H1 (cell line): ENCODE measurements around the gene CCDC12. TPM values are rescaled to one million over a fixed set of nuclear protein-coding genes. Genes with fewer than 3 reads are reported as not detected.
A peak's percentile ranks its signal among the peaks of the same experiment; 100 is the strongest.

ENCODE experiments used
- CTCF ChIA-PET: fragments of 300-600 bp; sonication (Branson Sonifier 250); formaldehyde crosslinking; loops from one replicate; lab custom pipeline; 2021; ENCODE audit not compliant: partially characterized antibody; lab: Charles Lee
- POLR2A ChIA-PET: fragments of 300-600 bp; sonication (Branson Sonifier 250); formaldehyde crosslinking; loops from one replicate; lab custom pipeline; 2021; ENCODE audit warnings: inconsistent platforms; ENCODE audit not compliant: partially characterized antibody; lab: Charles Lee
- DNase-seq, 2 experiments: peaks; one replicate each; pipeline versions ENCODE4 v3.0.0 to v3.0.0-alpha.2; 2010 to 2022; ENCODE audit warnings: low spot score in 2 of 2, low read depth in 1 of 2, mixed read lengths in 1 of 2
- FAIRE-seq: peaks from 2 replicates; lab custom pipeline; 2011; peaks lifted over from hg19 to GRCh38; lab: Jason Lieb, UNC
- H2AFZ ChIP-seq: 2 replicates; pipeline ENCODE4 v1.8.1; 2012; ENCODE audit warnings: low read length, inconsistent platforms
- H2AK5ac ChIP-seq: 2 replicates; pipeline ENCODE4 v1.6.1; 2013; ENCODE audit warnings: low read depth, low read length
- H2BK120ac ChIP-seq: replicated peaks from 2 replicates; pipeline ENCODE3; 2013; ENCODE audit warnings: low read depth, low read length, inconsistent platforms
- H2BK12ac ChIP-seq: 2 replicates; pipeline ENCODE4 v1.6.1; 2013; ENCODE audit warnings: low read depth, low read length
- H2BK15ac ChIP-seq: 2 replicates; pipeline ENCODE4 v1.6.1; 2013; ENCODE audit warnings: low read length
- H2BK20ac ChIP-seq: 2 replicates; pipeline ENCODE4 v1.6.1; 2013; ENCODE audit warnings: low read length
- H2BK5ac ChIP-seq: 2 replicates; pipeline ENCODE4 v1.6.1; 2013; ENCODE audit warnings: low read depth, low read length
- H3K14ac ChIP-seq: 2 replicates; pipeline ENCODE4 v1.6.1; 2013; ENCODE audit warnings: inconsistent platforms; ENCODE audit not compliant: insufficient read length
- H3K18ac ChIP-seq: 2 replicates; pipeline ENCODE4 v1.6.1; 2013; ENCODE audit warnings: low read length; ENCODE audit errors: extremely low read depth
- H3K23ac ChIP-seq: 2 replicates; pipeline ENCODE4 v1.6.1; 2013; ENCODE audit warnings: inconsistent platforms; ENCODE audit not compliant: insufficient read length
- H3K23me2 ChIP-seq: 2 replicates; pipeline ENCODE4 v1.6.1; 2013; ENCODE audit warnings: low read depth, low read length
- H3K27ac ChIP-seq: 2 replicates; pipeline ENCODE4 v1.6.1; 2011; ENCODE audit warnings: low read depth, low read length, inconsistent platforms
- H3K27me3 ChIP-seq, 4 experiments: replicated peaks in 1 of 4; 1 replicate in 1 of 4; 2 replicates in 3 of 4; pipeline versions ENCODE4 v1.6.1 to v1.8.1; 2011 to 2013; ENCODE audit warnings: low read length in 3 of 4, mild to moderate bottlenecking in 3 of 4, inconsistent platforms in 2 of 4, mixed read lengths in 2 of 4, moderate library complexity in 1 of 4; ENCODE audit not compliant: control insufficient read depth in 3 of 4, insufficient read depth in 3 of 4; ENCODE audit errors: extremely low read depth in 1 of 4
- H3K36me3 ChIP-seq, 4 experiments: 2 replicates each; pipeline versions ENCODE4 v1.6.1 to v1.8.1; 2011 to 2013; ENCODE audit warnings: mild to moderate bottlenecking in 4 of 4, low read length in 3 of 4, moderate library complexity in 2 of 4, control low read depth in 1 of 4, inconsistent platforms in 1 of 4; ENCODE audit not compliant: insufficient read depth in 4 of 4, control insufficient read depth in 2 of 4
- H3K4ac ChIP-seq: replicated peaks from 2 replicates; pipeline ENCODE3; 2013; ENCODE audit warnings: low read length, low read depth, mixed read lengths, inconsistent platforms; ENCODE audit not compliant: insufficient read length
- H3K4me1 ChIP-seq, 4 experiments: replicated peaks in 1 of 4; 1 replicate in 1 of 4; 2 replicates in 3 of 4; pipeline versions ENCODE4 v1.6.1 to v1.8.1; 2011 to 2013; ENCODE audit warnings: low read length in 3 of 4, inconsistent platforms in 2 of 4, mixed read lengths in 1 of 4; ENCODE audit not compliant: insufficient read depth in 4 of 4, control insufficient read depth in 3 of 4
- H3K4me2 ChIP-seq, 2 experiments: 2 replicates each; pipeline versions ENCODE4 v1.6.1 to v1.8.1; 2011 to 2013; ENCODE audit warnings: low read depth in 2 of 2, low read length in 2 of 2, control low read depth in 1 of 2, inconsistent platforms in 1 of 2, mild to moderate bottlenecking in 1 of 2; ENCODE audit not compliant: insufficient read depth in 1 of 2
- H3K4me3 ChIP-seq, 4 experiments: fragments of 200-600, 300-600 bp in 1 of 4; sonication (generic), shearing (Covaris generic), sonication (Bioruptor Twin) in 1 of 4; 2 replicates each; pipeline versions ENCODE4 v1.5.1 to v1.8.1; 2011 to 2016; ENCODE audit warnings: low read length in 4 of 4, low read depth in 3 of 4, control low read depth in 2 of 4, inconsistent platforms in 2 of 4, mild to moderate bottlenecking in 2 of 4, mixed read lengths in 1 of 4, moderate library complexity in 1 of 4; ENCODE audit not compliant: insufficient read depth in 2 of 4; ENCODE audit errors: extremely low read depth in 1 of 4
- H3K56ac ChIP-seq: replicated peaks from 2 replicates; pipeline ENCODE3; 2013; ENCODE audit warnings: low read depth, mild to moderate bottlenecking, mixed read lengths, low read length, inconsistent platforms; ENCODE audit not compliant: insufficient read length
- H3K79me1 ChIP-seq: 2 replicates; pipeline ENCODE4 v1.6.1; 2013; ENCODE audit warnings: low read depth, low read length, control low read depth
- H3K79me2 ChIP-seq, 2 experiments: 2 replicates each; pipeline versions ENCODE4 v1.6.1 to v1.8.1; 2012 to 2013; ENCODE audit warnings: low read length in 2 of 2, mild to moderate bottlenecking in 2 of 2, inconsistent platforms in 1 of 2; ENCODE audit not compliant: insufficient read depth in 2 of 2, control insufficient read depth in 1 of 2
- H3K9ac ChIP-seq, 4 experiments: replicated peaks in 1 of 4; 1 replicate in 1 of 4; 2 replicates in 3 of 4; pipeline versions ENCODE4 v1.6.1 to v1.8.1; 2011 to 2013; ENCODE audit warnings: low read depth in 3 of 4, low read length in 3 of 4, control low read depth in 2 of 4, mild to moderate bottlenecking in 2 of 4, moderate library complexity in 2 of 4, inconsistent platforms in 1 of 4; ENCODE audit errors: extremely low read depth in 1 of 4
- H3K9me3 ChIP-seq, 2 experiments: 2 replicates each; pipeline versions ENCODE4 v1.6.1 to v1.8.1; 2012 to 2013; ENCODE audit warnings: mild to moderate bottlenecking in 2 of 2, moderate library complexity in 2 of 2, control low read depth in 1 of 2, inconsistent platforms in 1 of 2, low read depth in 1 of 2, low read length in 1 of 2, mixed read lengths in 1 of 2; ENCODE audit not compliant: insufficient read depth in 2 of 2
- H4K20me1 ChIP-seq, 2 experiments: replicated peaks in 1 of 2; 2 replicates each; pipeline versions ENCODE3 to v1.8.1; 2011 to 2013; ENCODE audit warnings: inconsistent platforms in 2 of 2, low read length in 2 of 2, mild to moderate bottlenecking in 1 of 2; ENCODE audit not compliant: insufficient read depth in 2 of 2, control insufficient read depth in 1 of 2
- H4K5ac ChIP-seq: 2 replicates; pipeline ENCODE4 v1.6.1; 2013; ENCODE audit warnings: low read length, low read depth, mixed read lengths, inconsistent platforms; ENCODE audit not compliant: insufficient read length
- H4K8ac ChIP-seq: 2 replicates; pipeline ENCODE4 v1.8.0; 2013; ENCODE audit warnings: mild to moderate bottlenecking, moderate library complexity, low read length, inconsistent platforms; ENCODE audit not compliant: insufficient read depth; ENCODE audit errors: extremely low read depth
- H4K91ac ChIP-seq: replicated peaks from 2 replicates; pipeline ENCODE3; 2013; ENCODE audit warnings: low read length, mixed read lengths, inconsistent platforms; ENCODE audit not compliant: insufficient read length
- CTBP2 ChIP-seq: IDR thresholded peaks from 2 replicates; pipeline ENCODE4 v1.7.0; 2011; ENCODE audit warnings: borderline replicate concordance, mild to moderate bottlenecking, moderate library complexity, mixed read lengths, low read length; ENCODE audit not compliant: insufficient read depth, insufficient read length
- CTCF ChIP-seq, 3 experiments: IDR thresholded peaks; 1 replicate in 2 of 3; 2 replicates in 1 of 3; pipeline versions ENCODE4 v1.5.1 to v1.6.1; 2011; ENCODE audit warnings: low read length in 3 of 3, mild to moderate bottlenecking in 3 of 3, inconsistent platforms in 2 of 3, low read depth in 1 of 3, moderate library complexity in 1 of 3; ENCODE audit not compliant: insufficient read depth in 1 of 3; ENCODE audit errors: control extremely low read depth in 1 of 3
- RAD21 ChIP-seq, 2 experiments: IDR thresholded peaks in 1 of 2; conservative IDR thresholded peaks in 1 of 2; 2 replicates each; pipeline ENCODE4 v1.6.1; 2011; ENCODE audit warnings: low read depth in 2 of 2, low read length in 2 of 2, improper control_type of control experiment in 1 of 2, inconsistent platforms in 1 of 2, mild to moderate bottlenecking in 1 of 2, moderate library complexity in 1 of 2
- SAP30 ChIP-seq: fragments of 300-600 bp; sonication (generic); IDR thresholded peaks from 2 replicates; pipeline ENCODE4 v1.7.1; 2012; ENCODE audit warnings: low read length, moderate library complexity, mild to moderate bottlenecking, inconsistent platforms; ENCODE audit not compliant: insufficient read depth, insufficient replicate concordance
- SRF ChIP-seq: IDR thresholded peaks from 2 replicates; pipeline ENCODE4 v1.6.1; 2011; ENCODE audit warnings: mild to moderate bottlenecking, low read depth, low read length, moderate library complexity
- polyA plus RNA-seq, 7 experiments: library from polyadenylated mRNA; depleted of rRNA in 3 of 7; stranded (reverse) in 5 of 7; unstranded in 2 of 7; fragments of >200 nt in 5 of 7; fragments of 200-250 nt in 2 of 7; gene quantifications; 1 replicate in 5 of 7; 2 replicates in 1 of 7; 4 replicates in 1 of 7; pipeline versions ENCODE4 v1.2.1 to v1.2.3, GENCODE V29; 2011 to 2013; ENCODE audit warnings: missing spikeins in 2 of 7, mixed read lengths in 2 of 7
- total RNA-seq: library from RNA; stranded (reverse); fragmentation: NEBNext Ultra II Directional; extraction: Animal tissue kit (Norgen Biotek cat#: 25700); gene quantifications from 2 replicates; pipeline ENCODE4 v1.2.1, GENCODE V29; 2021

The CCDC12 gene
- total and polyA plus RNA-seq, 2 of the 8 experiments (the other 6 are each of a cell fraction or from before 2014, with no cell fraction given), result 29.5 to 41.3 TPM

DNA sequence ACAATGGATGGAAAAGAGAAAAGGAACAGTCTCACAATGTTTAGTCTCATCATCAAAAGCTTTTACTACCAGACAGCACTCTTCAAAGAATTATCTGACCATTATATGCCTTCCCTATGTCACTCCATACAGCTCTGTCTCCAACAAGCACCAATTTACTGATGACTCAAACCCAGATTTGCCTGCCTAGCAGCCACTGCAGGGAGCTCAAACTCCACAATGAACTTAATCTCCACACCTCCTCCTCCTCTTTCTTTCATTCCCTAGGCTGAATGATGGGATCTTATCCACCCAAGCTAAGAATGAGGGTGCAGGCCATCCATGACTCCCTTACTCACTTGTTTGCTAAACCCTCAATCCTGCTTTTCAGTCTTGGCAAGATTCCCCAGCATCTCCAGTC lies 48.4 kb upstream of the CCDC12 start:
- no peak overlapping the region for H3K23ac ChIP-seq
- H3K9me3 ChIP-seq, result no peaks in the 10 kb centered on the region
- H4K20me1 ChIP-seq, result no peaks in the 10 kb centered on the region
- H3K14ac ChIP-seq, result no peak overlapping the region
- no peak overlapping the region for H3K18ac ChIP-seq
- no peak overlapping the region for H2BK20ac ChIP-seq
- H2BK5ac ChIP-seq, result no peak overlapping the region
- H2AFZ ChIP-seq, result no peak overlapping the region
- H3K27ac ChIP-seq, result no peak overlapping the region
- no peak overlapping the region for H2BK12ac ChIP-seq
- peaks cover 0 to 8% of the 10 kb centered on the region in 2 experiments; a peak in 2 of 4 replicates for H3K79me2 ChIP-seq
- H3K4ac ChIP-seq, result no peak overlapping the region
- no peak overlapping the region for H2AK5ac ChIP-seq
- H4K8ac ChIP-seq, result no peak overlapping the region
- no peak for FAIRE-seq
- H3K36me3 ChIP-seq, result peaks cover 0 to 3% (median 0%) of the 10 kb centered on the region in 4 experiments; a peak in 1 of 8 replicates
- H3K9ac ChIP-seq, result no peak overlapping the region
- no peak overlapping the region for H2BK120ac ChIP-seq
- TF ChIP-seq SRF (no peak), CTCF (IDR thresholded peaks at IDR 0.05; ENCODE audit: control extremely low read depth in 1 of 3, insufficient read depth in 1 of 3, low read depth in 1 of 3, low read length in 3 of 3) (peak in 1 of 3 experiments; percentile 21; a peak in 1 of 4 replicates), CTBP2 (no peak), SAP30 (no peak), RAD21 (IDR thresholded peaks at IDR 0.05 in 1 of 2, conservative IDR thresholded peaks at IDR 0.05 in 1 of 2; ENCODE audit: low read depth in 2 of 2, low read length in 2 of 2) (peak; percentile 48 to 55)
- no peaks in the 10 kb centered on the region for H3K79me1 ChIP-seq
- CTCF ChIA-PET, result interaction anchor here (1.3 kb wide), 1 partner anchor 334 kb away, joined by 4 read pairs; no protein-coding TSS in a partner anchor
- no peak overlapping the region for H4K91ac ChIP-seq
- H3K23me2 ChIP-seq, result no peaks in the 10 kb centered on the region
- no peak overlapping the region for H2BK15ac ChIP-seq
- no peak overlapping the region for H3K4me3 ChIP-seq
- no peaks in the 10 kb centered on the region for H3K27me3 ChIP-seq
- POLR2A ChIA-PET, result interaction anchor here (1.0 kb wide), 1 partner anchor 9 kb away, joined by 3 read pairs; no protein-coding TSS in a partner anchor
- H3K56ac ChIP-seq, result no peak overlapping the region
- no peak overlapping the region for H3K4me2 ChIP-seq
- H4K5ac ChIP-seq, result no peak overlapping the region
- H3K4me1 ChIP-seq, result peaks cover 0 to 2% (median under 1%) of the 10 kb centered on the region in 4 experiments; a peak in 2 of 7 replicates
- DNase-seq, result no peak
